ENCODE data around the gene KDM4B. TPM values are rescaled to one million over a fixed set of nuclear protein-coding genes. Genes with fewer than 3 reads are reported as not detected.
"Not testable (repeated sequence)": the region's sequence is repeated elsewhere in the genome, so short reads cannot be mapped to it uniquely, and the experiment has no call there.

Gene KDM4B
- total and polyA plus RNA-seq, 4 experiments from 2014 or later: 3.2 to 50.4 (median 29.9) TPM

DNA sequence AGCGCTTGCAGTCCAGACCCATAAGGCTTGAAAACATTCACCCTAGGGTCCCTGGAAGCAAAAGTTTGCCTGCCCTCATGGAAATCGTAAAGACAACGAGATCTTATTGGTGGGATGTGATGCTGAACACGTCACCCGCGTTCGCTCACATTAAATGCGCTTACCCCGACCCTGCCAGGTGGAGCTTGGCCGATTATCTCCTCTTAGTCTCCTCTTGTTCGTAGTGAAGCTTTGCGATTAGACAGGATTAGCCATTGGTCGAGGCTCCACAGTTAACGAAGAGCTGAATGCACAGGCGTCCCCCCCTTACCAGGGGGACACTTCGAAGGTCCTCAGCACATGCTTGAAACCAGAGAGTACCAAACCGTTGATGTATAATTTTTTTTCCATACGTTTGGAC is 16.0 kb upstream of the KDM4B start:
- no peak for DNase-seq
- Mint-ChIP-seq H3K4me3 (no peak overlapping the region), H3K27ac (no peak overlapping the region), H3K9me3 (peaks cover 0 to 1% (median 0%) of the 10 kb centered on the region in 8 donors), H3K4me1 (peaks cover 0 to 3% (median 0%) of the 10 kb centered on the region in 4 donors), H3K36me3 (no peaks in the 10 kb centered on the region), H3K27me3 (no peaks in the 10 kb centered on the region)
- Histone ChIP-seq H3K9me3 (ENCODE audit: control insufficient read depth in 1 of 2, low read length in 2 of 2) (no peaks in the 10 kb centered on the region), H3K27me3 (ENCODE audit: insufficient read depth, low read length) (no peaks in the 10 kb centered on the region), H3K4me1 (ENCODE audit: insufficient read depth, low read length) (no peaks in the 10 kb centered on the region), H3K4me3 (ENCODE audit: low read length in 2 of 2) (no peak overlapping the region), H3K36me3 (ENCODE audit: insufficient read depth, low read length) (no peaks in the 10 kb centered on the region), H3K27ac (ENCODE audit: low read depth, low read length) (no peak overlapping the region)
- POLR2A ChIA-PET (ENCODE audit: partially characterized antibody): interaction anchor here (0.9 kb wide), 1 partner anchor 16 kb away, joined by 3 read pairs; the partner anchor contains the start of gene KDM4B
- intact Hi-C loops (cut with micrococcal nuclease): no loop called here
- CTCF ChIA-PET (ENCODE audit: partially characterized antibody): no interaction called here

DNA sequence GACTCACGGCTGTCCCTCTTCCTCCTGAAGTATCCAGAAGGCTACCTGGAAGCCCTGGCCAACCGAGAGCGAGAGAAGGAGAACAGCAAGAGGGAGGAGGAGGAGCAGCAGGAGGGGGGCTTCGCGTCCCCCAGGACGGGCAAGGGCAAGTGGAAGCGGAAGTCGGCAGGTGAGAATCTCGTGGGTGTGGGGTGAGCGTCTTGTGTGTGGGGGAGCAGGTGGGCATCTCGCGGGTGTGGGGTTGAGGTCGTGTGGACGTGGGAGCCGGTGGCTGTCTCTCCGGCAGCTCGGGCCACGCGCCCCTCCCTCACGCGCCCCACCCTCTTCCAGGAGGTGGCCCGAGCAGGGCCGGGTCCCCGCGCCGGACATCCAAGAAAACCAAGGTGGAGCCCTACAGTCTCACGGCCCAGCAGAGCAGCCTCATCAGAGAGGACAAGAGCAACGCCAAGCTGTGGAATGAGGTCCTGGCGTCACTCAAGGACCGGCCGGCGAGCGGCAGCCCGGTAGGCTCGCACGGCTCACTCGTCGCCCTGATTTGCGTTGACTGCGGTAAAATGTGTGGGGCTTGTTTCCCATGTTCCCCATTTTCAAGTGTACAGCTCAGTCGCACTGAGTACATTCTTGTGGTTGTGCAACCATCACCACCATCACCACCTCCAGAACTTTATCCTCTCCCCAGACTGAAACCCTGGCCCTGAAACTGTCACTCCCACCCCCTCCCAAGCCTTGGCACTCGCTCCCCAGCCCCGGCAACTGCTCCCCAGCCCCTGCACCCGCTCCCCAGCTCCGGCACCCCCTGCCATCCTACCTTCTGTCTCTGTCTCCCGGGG is 14.4 kb upstream of the KDM4B start:
- H3K36me3 ChIP-seq (ENCODE audit: insufficient read depth, low read length); POLR2A ChIA-PET (ENCODE audit: partially characterized antibody); H3K36me3 Mint-ChIP-seq; H3K27ac ChIP-seq (ENCODE audit: low read depth, low read length); H3K27me3 ChIP-seq (ENCODE audit: insufficient read depth, low read length); H3K4me3 Mint-ChIP-seq; H3K4me3 ChIP-seq (ENCODE audit: low read length in 2 of 2); DNase-seq; H3K4me1 Mint-ChIP-seq; H3K9me3 Mint-ChIP-seq; H3K9me3 ChIP-seq (ENCODE audit: control insufficient read depth in 1 of 2, low read length in 2 of 2); H3K4me1 ChIP-seq (ENCODE audit: insufficient read depth, low read length); intact Hi-C loops (cut with micrococcal nuclease); H3K27me3 Mint-ChIP-seq: not testable (repeated sequence)
- H3K27ac Mint-ChIP-seq: peak overlapping the region in 1 of 7 donors; percentile 75
- CTCF ChIA-PET (ENCODE audit: partially characterized antibody): interaction anchor here (0.6 kb wide), 2 partner anchors 8 to 37 kb away, joined by 3 to 4 read pairs; no protein-coding TSS in a partner anchor

- ChIA-PET POLR2A (ENCODE audit: partially characterized antibody) (no interaction called here), CTCF (ENCODE audit: partially characterized antibody) (interaction anchor here (0.6 kb wide), 1 partner anchor 38 kb away, joined by 3 read pairs; no protein-coding TSS in a partner anchor)
Measured at GRCh38 chr19:4955274-4955673, 13.6 kb upstream of the KDM4B start.

DNA sequence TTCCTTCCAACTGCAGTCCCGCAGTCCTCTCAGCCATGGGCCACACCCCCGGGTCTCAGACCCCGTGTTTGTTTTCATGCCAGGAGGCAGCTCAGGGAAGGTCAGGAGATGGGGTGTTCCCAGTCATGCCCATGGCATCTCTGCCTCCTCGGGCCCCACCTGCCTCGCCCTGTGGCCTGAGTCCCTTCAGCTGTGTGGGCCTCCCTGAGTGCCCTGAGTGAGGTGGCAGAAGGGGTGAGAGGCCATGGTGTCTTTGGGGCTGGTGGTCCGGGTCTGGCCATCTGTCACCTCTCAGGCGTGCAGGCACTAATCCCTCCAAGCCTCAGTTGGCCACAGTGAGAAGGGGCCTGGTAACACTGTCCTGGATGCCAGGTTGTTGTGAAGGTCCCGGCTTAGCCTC is 10.9 kb upstream of the KDM4B start:
- no peak overlapping the region for H3K27ac Mint-ChIP-seq
- no peaks in the 10 kb centered on the region for H3K9me3 Mint-ChIP-seq
- H3K4me3 ChIP-seq (ENCODE audit: low read length in 2 of 2): no peak overlapping the region
- no peak overlapping the region for H3K4me3 Mint-ChIP-seq
- no peaks in the 10 kb centered on the region for H3K4me1 ChIP-seq (ENCODE audit: insufficient read depth, low read length)
- no peaks in the 10 kb centered on the region for H3K36me3 Mint-ChIP-seq
- H3K9me3 ChIP-seq (ENCODE audit: control insufficient read depth in 1 of 2, low read length in 2 of 2): no peaks in the 10 kb centered on the region
- no peak for DNase-seq
- H3K27me3 ChIP-seq (ENCODE audit: insufficient read depth, low read length): no peaks in the 10 kb centered on the region
- CTCF ChIA-PET (ENCODE audit: partially characterized antibody): no interaction called here
- no peak overlapping the region for H3K27ac ChIP-seq (ENCODE audit: low read depth, low read length)
- H3K4me1 Mint-ChIP-seq: peaks cover 0 to 3% (median 0%) of the 10 kb centered on the region in 4 donors
- no peaks in the 10 kb centered on the region for H3K36me3 ChIP-seq (ENCODE audit: insufficient read depth, low read length)
- intact Hi-C loops (cut with micrococcal nuclease): no loop called here
- POLR2A ChIA-PET (ENCODE audit: partially characterized antibody): no interaction called here
- H3K27me3 Mint-ChIP-seq: no peaks in the 10 kb centered on the region

More at GRCh38 chr19:4955274-4955673, 13.6 kb upstream of the KDM4B start:
- H3K27me3 Mint-ChIP-seq: no peaks in the 10 kb centered on the region
- H3K4me3 Mint-ChIP-seq: no peak overlapping the region
- H3K9me3 Mint-ChIP-seq: no peaks in the 10 kb centered on the region
- no peaks in the 10 kb centered on the region for H3K36me3 ChIP-seq (ENCODE audit: insufficient read depth, low read length)
- H3K27me3 ChIP-seq (ENCODE audit: insufficient read depth, low read length): no peaks in the 10 kb centered on the region
- intact Hi-C loops (cut with micrococcal nuclease): no loop called here
- peaks cover 0 to 3% (median 0%) of the 10 kb centered on the region in 4 donors for H3K4me1 Mint-ChIP-seq
- H3K4me1 ChIP-seq (ENCODE audit: insufficient read depth, low read length): no peaks in the 10 kb centered on the region
- no peaks in the 10 kb centered on the region for H3K36me3 Mint-ChIP-seq
- no peak overlapping the region for H3K27ac ChIP-seq (ENCODE audit: low read depth, low read length)
- no peaks in the 10 kb centered on the region for H3K9me3 ChIP-seq (ENCODE audit: control insufficient read depth in 1 of 2, low read length in 2 of 2)
- H3K27ac Mint-ChIP-seq: peak overlapping the region in 2 of 7 donors; percentile 16 to 63
- no peak for DNase-seq
- no peak overlapping the region for H3K4me3 ChIP-seq (ENCODE audit: low read length in 2 of 2)

- Histone ChIP-seq H3K4me3 (ENCODE audit: low read length in 2 of 2) (no peak overlapping the region), H3K9me3 (ENCODE audit: control insufficient read depth in 1 of 2, low read length in 2 of 2) (no peaks in the 10 kb centered on the region), H3K4me1 (ENCODE audit: insufficient read depth, low read length) (no peaks in the 10 kb centered on the region), H3K36me3 (ENCODE audit: insufficient read depth, low read length) (no peaks in the 10 kb centered on the region), H3K27ac (ENCODE audit: low read depth, low read length) (no peak overlapping the region), H3K27me3 (ENCODE audit: insufficient read depth, low read length) (no peaks in the 10 kb centered on the region)
- H3K4me1 Mint-ChIP-seq: no peaks in the 10 kb centered on the region
- intact Hi-C loops (cut with micrococcal nuclease): no loop called here
- no peaks in the 10 kb centered on the region for H3K9me3 Mint-ChIP-seq
- ChIA-PET POLR2A (ENCODE audit: partially characterized antibody) (no interaction called here), CTCF (ENCODE audit: partially characterized antibody) (interaction anchor here (0.7 kb wide), 1 partner anchor 8 kb away, joined by 4 read pairs; no protein-coding TSS in a partner anchor)
- H3K27ac Mint-ChIP-seq: no peak overlapping the region
- no peaks in the 10 kb centered on the region for H3K27me3 Mint-ChIP-seq
- no peak for DNase-seq
- H3K36me3 Mint-ChIP-seq: no peaks in the 10 kb centered on the region
- H3K4me3 Mint-ChIP-seq: no peak overlapping the region
Measured at GRCh38 chr19:4962085-4962619, 6.8 kb upstream of the KDM4B start.

DNA sequence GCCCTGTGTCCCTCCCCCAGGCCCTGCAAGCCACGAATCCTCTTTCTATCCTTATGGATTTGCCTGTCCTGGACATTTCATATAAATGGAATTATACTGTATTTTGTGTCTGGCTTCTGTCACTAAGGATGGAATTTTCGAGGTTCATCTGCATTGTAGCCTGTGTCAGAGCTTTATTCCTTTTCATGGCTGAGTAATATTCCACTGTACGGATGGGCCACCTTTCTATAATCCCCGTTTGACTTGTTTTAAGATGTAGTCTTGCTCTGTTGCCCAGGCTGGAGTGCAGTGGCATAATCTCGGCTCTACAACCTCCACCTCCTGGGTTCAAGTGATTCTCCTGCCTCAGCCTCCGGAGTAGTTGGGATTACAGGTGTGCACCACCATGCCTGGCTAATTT is 3.9 kb upstream of the KDM4B start:
- no peak for DNase-seq
- no peaks in the 10 kb centered on the region for H3K27me3 ChIP-seq (ENCODE audit: insufficient read depth, low read length)
- POLR2A ChIA-PET (ENCODE audit: partially characterized antibody): interaction anchor here (0.9 kb wide), 1 partner anchor 48 kb away, joined by 3 read pairs; no protein-coding TSS in a partner anchor
- H3K4me1 ChIP-seq (ENCODE audit: insufficient read depth, low read length): peaks cover 13% of the 10 kb centered on the region
- Mint-ChIP-seq H3K4me1 (peaks cover 6 to 15% (median 10%) of the 10 kb centered on the region in 4 donors), H3K36me3 (peaks cover 0 to 5% of the 10 kb centered on the region in 2 donors), H3K9me3 (no peaks in the 10 kb centered on the region), H3K27me3 (no peaks in the 10 kb centered on the region), H3K4me3 (no peak overlapping the region), H3K27ac (no peak overlapping the region)
- no peaks in the 10 kb centered on the region for H3K36me3 ChIP-seq (ENCODE audit: insufficient read depth, low read length)
- H3K9me3 ChIP-seq (ENCODE audit: control insufficient read depth in 1 of 2, low read length in 2 of 2): no peaks in the 10 kb centered on the region
- intact Hi-C loops (cut with micrococcal nuclease): no loop called here
- no peak overlapping the region for H3K27ac ChIP-seq (ENCODE audit: low read depth, low read length)
- CTCF ChIA-PET (ENCODE audit: partially characterized antibody): no interaction called here
- no peak overlapping the region for H3K4me3 ChIP-seq (ENCODE audit: low read length in 2 of 2)

DNA sequence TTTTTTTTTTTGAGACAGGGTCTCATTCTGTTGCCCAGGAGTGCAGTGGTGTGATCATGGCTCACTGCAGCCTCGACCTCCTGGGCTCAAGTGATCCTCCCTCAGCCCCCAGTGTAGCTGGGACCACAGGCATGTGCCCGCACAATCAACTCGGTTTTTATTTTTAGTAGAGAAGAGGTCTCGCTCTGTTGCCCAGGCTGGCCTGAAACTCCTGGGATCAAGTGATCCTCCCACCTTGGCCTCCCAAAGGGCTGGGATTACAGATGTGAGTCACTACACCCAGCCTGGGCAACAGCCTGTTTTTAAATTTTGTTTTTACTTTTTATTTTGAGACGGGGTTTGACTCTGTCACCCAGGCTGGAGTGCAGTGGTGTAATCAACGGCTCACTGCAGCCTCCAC is 2.3 kb upstream of the KDM4B start:
- no peaks in the 10 kb centered on the region for H3K36me3 ChIP-seq (ENCODE audit: insufficient read depth, low read length)
- ChIA-PET POLR2A (ENCODE audit: partially characterized antibody) (no interaction called here), CTCF (ENCODE audit: partially characterized antibody) (interaction anchor here (3.2 kb wide), 1 partner anchor 54 kb away, joined by 26 read pairs; no protein-coding TSS in a partner anchor)
- intact Hi-C loops (cut with micrococcal nuclease): no loop called here
- H3K9me3 ChIP-seq (ENCODE audit: control insufficient read depth in 1 of 2, low read length in 2 of 2): no peaks in the 10 kb centered on the region
- no peak overlapping the region for H3K27ac ChIP-seq (ENCODE audit: low read depth, low read length)
- no peaks in the 10 kb centered on the region for H3K27me3 ChIP-seq (ENCODE audit: insufficient read depth, low read length)
- Mint-ChIP-seq H3K4me3 (no peak overlapping the region), H3K27ac (peak overlapping the region in 1 of 7 donors; percentile 76), H3K27me3 (no peaks in the 10 kb centered on the region), H3K36me3 (peaks cover 0 to 10% of the 10 kb centered on the region in 2 donors), H3K9me3 (no peaks in the 10 kb centered on the region), H3K4me1 (peaks cover 20 to 30% (median 25%) of the 10 kb centered on the region in 4 donors)
- peaks cover 29% of the 10 kb centered on the region for H3K4me1 ChIP-seq (ENCODE audit: insufficient read depth, low read length)
- no peak for DNase-seq
- no peak overlapping the region for H3K4me3 ChIP-seq (ENCODE audit: low read length in 2 of 2)

All from CD4-positive, alpha-beta memory T cell (primary cell).